SK-N-SH (cell line): ENCODE measurements around the gene KMT5B. TPM values are rescaled to one million over a fixed set of nuclear protein-coding genes. Genes with fewer than 3 reads are reported as not detected.
A peak's percentile ranks its signal among the peaks of the same experiment; 100 is the strongest.

ENCODE experiments used
- CTCF ChIA-PET: fragments of 300-600, 350-600 bp; formaldehyde crosslinking; extraction: SDS; loops from one replicate; lab custom pipeline; 2021; lab: Yijun Ruan, JAX
- POLR2A ChIA-PET: fragments of 350-600 bp; sonication (Branson Sonifier 250); formaldehyde crosslinking; extraction: SDS; loops from one replicate; lab custom pipeline; 2020; ENCODE audit warnings: antibody characterized with exemption, inconsistent platforms; lab: Yijun Ruan, JAX
- DNase-seq: peaks from one replicate; pipeline ENCODE4 v3.0.0; 2012
- H2AFZ ChIP-seq: fragments of 200-600 bp; sonication (generic); 2 replicates; pipeline ENCODE4 v1.8.1; 2016; ENCODE audit warnings: antibody characterized with exemption, mild to moderate bottlenecking, low read depth
- H3F3A ChIP-seq: fragments of 200-600 bp; sonication (generic); replicated peaks from 2 replicates; pipeline ENCODE3; 2016; ENCODE audit warnings: antibody characterized with exemption, mild to moderate bottlenecking; ENCODE audit not compliant: insufficient read depth
- H3K27ac ChIP-seq, 2 experiments: fragments of 200-500 bp in 1 of 2; fragments of 200-600 bp in 1 of 2; sonication (Bioruptor generic) in 1 of 2; sonication (generic), shearing (Covaris generic) in 1 of 2; 2 replicates each; pipeline versions ENCODE4 v1.5.1 to v1.6.1; 2014 to 2016; ENCODE audit warnings: low read depth in 2 of 2, inconsistent platforms in 1 of 2, low read length in 1 of 2, mild to moderate bottlenecking in 1 of 2, mixed read lengths in 1 of 2
- H3K27me3 ChIP-seq: fragments of 200-600 bp; sonication (generic), shearing (Covaris generic); 2 replicates; pipeline ENCODE4 v1.6.1; 2016; ENCODE audit warnings: mixed run types; ENCODE audit not compliant: insufficient read depth
- H3K36me3 ChIP-seq, 2 experiments: fragments of 200-500 bp in 1 of 2; fragments of 200-600 bp in 1 of 2; sonication (Bioruptor generic) in 1 of 2; sonication (generic) in 1 of 2; replicated peaks in 1 of 2; 2 replicates each; pipeline versions ENCODE3 to v1.5.1; 2014 to 2016; ENCODE audit warnings: low read length in 1 of 2, mild to moderate bottlenecking in 1 of 2; ENCODE audit not compliant: insufficient read depth in 2 of 2, control insufficient read depth in 1 of 2
- H3K4me1 ChIP-seq, 2 experiments: fragments of 200-500 bp in 1 of 2; fragments of 200-600 bp in 1 of 2; sonication (Bioruptor generic) in 1 of 2; sonication (generic), shearing (Covaris generic) in 1 of 2; 2 replicates each; pipeline versions ENCODE4 v1.5.1 to v1.6.1; 2014 to 2016; ENCODE audit warnings: low read depth in 1 of 2, low read length in 1 of 2, mixed run types in 1 of 2; ENCODE audit not compliant: insufficient read depth in 2 of 2, control insufficient read depth in 1 of 2
- H3K4me2 ChIP-seq: fragments of 200-600 bp; sonication (generic), shearing (Covaris generic); 2 replicates; pipeline ENCODE4 v1.6.1; 2017; ENCODE audit warnings: mixed run types
- H3K4me3 ChIP-seq, 2 experiments: fragments of 200-500 bp in 1 of 2; fragments of 200-600 bp in 1 of 2; sonication (Bioruptor generic) in 1 of 2; sonication (generic), shearing (Covaris generic) in 1 of 2; 2 replicates each; pipeline versions ENCODE4 v1.5.1 to v1.8.1; 2014 to 2016; ENCODE audit warnings: low read depth in 2 of 2, inconsistent platforms in 1 of 2, low read length in 1 of 2, mild to moderate bottlenecking in 1 of 2, mixed read lengths in 1 of 2, moderate library complexity in 1 of 2
- H3K79me2 ChIP-seq: fragments of 200-600 bp; sonication (generic); 2 replicates; pipeline ENCODE4 v1.8.1; 2017; ENCODE audit warnings: mild to moderate bottlenecking; ENCODE audit not compliant: insufficient read depth
- H3K9ac ChIP-seq: fragments of 200-600 bp; sonication (generic); 2 replicates; pipeline ENCODE4 v1.6.1; 2017; ENCODE audit warnings: mixed run types
- H3K9me2 ChIP-seq: fragments of 200-600 bp; sonication (generic); 2 replicates; pipeline ENCODE4 v1.6.1; 2017; ENCODE audit warnings: mixed run types
- H3K9me3 ChIP-seq: fragments of 200-600 bp; sonication (generic); 2 replicates; pipeline ENCODE4 v1.6.1; 2017; ENCODE audit warnings: mixed run types, mild to moderate bottlenecking, moderate library complexity
- H4K20me1 ChIP-seq: fragments of 200-600 bp; sonication (generic); 2 replicates; pipeline ENCODE4 v1.6.1; 2017; ENCODE audit warnings: mild to moderate bottlenecking, mixed run types; ENCODE audit not compliant: insufficient read depth
- EZH2phosphoT487 ChIP-seq: fragments of 200-600 bp; sonication (generic); IDR thresholded peaks from 2 replicates; pipeline ENCODE4 v1.6.1; 2017; ENCODE audit warnings: low read depth, mixed run types, mild to moderate bottlenecking, antibody characterized with exemption, moderate library complexity, borderline replicate concordance
- FOXJ3 ChIP-seq: sonication (generic); formaldehyde crosslinking; IDR thresholded peaks from 2 replicates; pipeline ENCODE4 v1.5.1; 2020; ENCODE audit warnings: mild to moderate bottlenecking, missing genetic modification reagents
- GABPA ChIP-seq: IDR thresholded peaks from 2 replicates; pipeline ENCODE4 v1.4.0; 2012; ENCODE audit warnings: low read depth, mild to moderate bottlenecking
- MAX ChIP-seq: IDR thresholded peaks from 2 replicates; pipeline ENCODE4 v1.4.0; 2012; ENCODE audit warnings: low read depth
- NFIC ChIP-seq: IDR thresholded peaks from 2 replicates; pipeline ENCODE4 v1.4.0; 2012; ENCODE audit warnings: borderline replicate concordance
- PBX3 ChIP-seq: IDR thresholded peaks from 2 replicates; pipeline ENCODE4; 2012
- RAD21 ChIP-seq: IDR thresholded peaks from 2 replicates; pipeline ENCODE4 v1.6.1; 2012; ENCODE audit warnings: mild to moderate bottlenecking, low read length
- SIN3A ChIP-seq: IDR thresholded peaks from 2 replicates; pipeline ENCODE4 v1.6.1; 2012; ENCODE audit warnings: low read depth, mild to moderate bottlenecking, low read length, moderate library complexity, borderline replicate concordance
- SMC3 ChIP-seq: IDR thresholded peaks from 2 replicates; pipeline ENCODE4 v1.6.1; 2012; ENCODE audit warnings: low read depth, low read length, improper control_type of control experiment
- TAF1 ChIP-seq: IDR thresholded peaks from 2 replicates; pipeline ENCODE4 v1.6.1; 2012; ENCODE audit warnings: low read depth, mild to moderate bottlenecking, low read length, moderate library complexity, borderline replicate concordance
- YY1 ChIP-seq: IDR thresholded peaks from 2 replicates; pipeline ENCODE4 v1.4.0; 2012; ENCODE audit warnings: low read depth, mild to moderate bottlenecking
- ZBTB33 ChIP-seq: IDR thresholded peaks from 2 replicates; pipeline ENCODE4 v1.4.0; 2012; ENCODE audit warnings: low read depth, borderline replicate concordance
- WGBS: methylation state at CpG from one replicate; pipeline ENCODE4 v1.1.6; 2017; ENCODE audit warnings: low lambda C conversion rate; 5-methylcytosine and 5-hydroxymethylcytosine counted together
- polyA plus RNA-seq, 3 experiments: library from polyadenylated mRNA; depleted of rRNA; stranded (reverse); fragments of >200 nt; gene quantifications; 2 replicates each; pipeline ENCODE4 v1.2.3, GENCODE V29; 2012
- TF ChIP-seq, protein P1 (sequence below): fragments of 200-600 bp; sonication (generic); IDR thresholded peaks from 2 replicates; pipeline ENCODE4 v1.6.1; 2017; ENCODE audit warnings: antibody characterized with exemption, mild to moderate bottlenecking, moderate library complexity

The KMT5B gene
- polyA plus RNA-seq, 1 of the 3 experiments (the other 2 are of a cell fraction): 10.4 TPM

DNA sequence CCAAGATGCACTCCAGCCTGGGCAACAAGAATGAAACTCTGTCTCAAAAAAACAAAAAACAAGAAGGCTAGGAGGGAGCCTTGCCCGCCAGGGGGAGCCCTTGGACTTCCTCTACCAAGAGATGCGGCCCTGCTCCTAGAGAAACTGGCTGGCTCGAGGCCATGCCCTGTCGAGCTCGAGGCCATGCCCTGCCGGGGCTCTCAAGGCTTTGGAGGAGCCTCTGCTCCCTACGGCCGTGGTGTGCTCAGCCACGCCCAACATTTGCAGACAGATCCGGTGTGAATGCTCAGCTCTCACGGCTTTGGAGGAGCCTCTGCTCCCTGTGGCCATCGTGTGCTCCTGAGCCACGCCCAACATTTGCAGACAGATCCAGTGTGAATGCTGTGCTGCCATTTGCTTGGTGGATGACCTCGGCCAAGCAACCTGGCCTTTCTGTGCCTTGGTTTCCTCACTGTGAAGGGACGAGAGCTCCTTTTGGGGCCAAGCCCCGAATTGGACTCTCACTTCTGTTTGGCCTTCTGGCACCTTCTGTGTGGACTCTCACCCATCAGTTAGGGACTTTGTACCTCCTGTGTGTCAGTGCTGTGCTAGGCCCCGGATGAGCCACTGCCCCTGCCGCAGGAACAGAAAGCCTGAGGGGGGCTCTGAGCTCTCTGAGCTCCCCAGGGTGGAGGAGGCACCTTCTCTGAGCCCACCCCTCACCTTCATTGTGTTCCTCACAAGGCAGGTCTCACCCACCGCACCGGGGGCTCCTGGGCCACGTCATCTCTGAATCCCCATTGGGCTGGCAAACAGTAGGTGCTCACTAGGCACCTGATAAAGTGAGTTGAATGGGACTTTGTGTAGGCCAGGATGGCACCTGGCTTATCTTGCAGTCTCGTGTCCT lies 44.6 kb upstream of the KMT5B start:
- 54% methylated on average over 15 of the region's 22 CpGs for WGBS
- Histone ChIP-seq H3F3A (no peaks in the 10 kb centered on the region), H3K9ac (no peak overlapping the region), H3K27me3 (no peaks in the 10 kb centered on the region), H2AFZ (peak overlapping the region; percentile 69; the same call in 1 of the 2 replicates), H3K4me3 (peak overlapping the region in 1 of 2 experiments; percentile 13; a peak in 1 of 4 replicates), H4K20me1 (no peaks in the 10 kb centered on the region), H3K79me2 (no peaks in the 10 kb centered on the region), H3K9me3 (no peaks in the 10 kb centered on the region), H3K9me2 (no peaks in the 10 kb centered on the region), H3K36me3 (peaks cover 0 to 20% of the 10 kb centered on the region in 2 experiments), H3K4me2 (no peak overlapping the region), H3K27ac (no peak overlapping the region), H3K4me1 (peaks cover 0 to 4% of the 10 kb centered on the region in 2 experiments; a peak in 2 of 4 replicates)
- ChIA-PET CTCF (interaction anchor here (0.6 to 11.3 kb wide), 55 partner anchors 8 to 632 kb away, joined by 3 to 170 read pairs (median 5); partner anchors contain the start of gene C11orf24), POLR2A (interaction anchor here (0.9 to 2.8 kb wide), 2 partner anchors 13 to 39 kb away, joined by 3 to 13 read pairs; partner anchors contain the start of gene C11orf24)
- peak; percentile 88 for DNase-seq
- TF ChIP-seq SMC3: peak; percentile 89
- TF ChIP-seq EZH2phosphoT487: no peak
- TF ChIP-seq NFIC: peak; percentile 73
- TF ChIP-seq FOXJ3 (CRISPR knock-in tag): no peak
- TF ChIP-seq MAX: peak; percentile 92
- no peak for TF ChIP-seq GABPA
- no peak for TF ChIP-seq YY1
- peak; percentile 34; the same call in 1 of the 2 replicates for TF ChIP-seq SIN3A
- no peak for TF ChIP-seq ZBTB33
- TF ChIP-seq, protein P1, sequence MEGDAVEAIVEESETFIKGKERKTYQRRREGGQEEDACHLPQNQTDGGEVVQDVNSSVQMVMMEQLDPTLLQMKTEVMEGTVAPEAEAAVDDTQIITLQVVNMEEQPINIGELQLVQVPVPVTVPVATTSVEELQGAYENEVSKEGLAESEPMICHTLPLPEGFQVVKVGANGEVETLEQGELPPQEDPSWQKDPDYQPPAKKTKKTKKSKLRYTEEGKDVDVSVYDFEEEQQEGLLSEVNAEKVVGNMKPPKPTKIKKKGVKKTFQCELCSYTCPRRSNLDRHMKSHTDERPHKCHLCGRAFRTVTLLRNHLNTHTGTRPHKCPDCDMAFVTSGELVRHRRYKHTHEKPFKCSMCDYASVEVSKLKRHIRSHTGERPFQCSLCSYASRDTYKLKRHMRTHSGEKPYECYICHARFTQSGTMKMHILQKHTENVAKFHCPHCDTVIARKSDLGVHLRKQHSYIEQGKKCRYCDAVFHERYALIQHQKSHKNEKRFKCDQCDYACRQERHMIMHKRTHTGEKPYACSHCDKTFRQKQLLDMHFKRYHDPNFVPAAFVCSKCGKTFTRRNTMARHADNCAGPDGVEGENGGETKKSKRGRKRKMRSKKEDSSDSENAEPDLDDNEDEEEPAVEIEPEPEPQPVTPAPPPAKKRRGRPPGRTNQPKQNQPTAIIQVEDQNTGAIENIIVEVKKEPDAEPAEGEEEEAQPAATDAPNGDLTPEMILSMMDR: peak; percentile 87
- no peak for TF ChIP-seq TAF1
- TF ChIP-seq RAD21: peak; percentile 86
- no peak for TF ChIP-seq PBX3
